GM10266 (cell line): ENCODE measurements around the gene MTREX.

Source experiments
- DNase-seq: peaks from one replicate; pipeline ENCODE4 v3.0.0; 2012; ENCODE audit errors: extremely low spot score
- TF ChIP-seq, protein P1 (sequence below): IDR thresholded peaks from 2 replicates; pipeline ENCODE4 v1.5.1; 2012; ENCODE audit warnings: mild to moderate bottlenecking, low read depth; ENCODE audit not compliant: control insufficient read depth, insufficient read depth; ENCODE audit errors: missing control alignments

The MTREX gene

DNA sequence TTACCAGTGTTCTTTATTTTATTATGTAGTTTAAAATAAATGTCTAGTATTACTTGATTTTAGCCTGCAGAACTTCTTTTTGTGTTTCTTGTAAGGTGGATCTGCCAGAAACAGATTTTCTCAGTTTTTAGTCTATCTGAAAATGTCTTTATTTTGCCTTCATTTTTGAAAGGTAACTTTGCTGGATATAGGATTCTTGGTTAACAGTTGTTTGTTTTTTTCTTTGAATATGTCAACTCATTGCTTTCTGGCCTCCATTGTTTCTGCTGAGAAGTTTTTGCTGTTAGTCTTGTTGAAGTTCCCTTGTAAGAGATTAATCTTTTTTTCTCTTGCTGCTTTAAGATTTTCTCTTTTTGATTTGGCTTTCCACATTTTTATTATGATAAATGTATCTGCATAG lies 75.5 kb downstream of the MTREX start:
- TF ChIP-seq, protein P1, sequence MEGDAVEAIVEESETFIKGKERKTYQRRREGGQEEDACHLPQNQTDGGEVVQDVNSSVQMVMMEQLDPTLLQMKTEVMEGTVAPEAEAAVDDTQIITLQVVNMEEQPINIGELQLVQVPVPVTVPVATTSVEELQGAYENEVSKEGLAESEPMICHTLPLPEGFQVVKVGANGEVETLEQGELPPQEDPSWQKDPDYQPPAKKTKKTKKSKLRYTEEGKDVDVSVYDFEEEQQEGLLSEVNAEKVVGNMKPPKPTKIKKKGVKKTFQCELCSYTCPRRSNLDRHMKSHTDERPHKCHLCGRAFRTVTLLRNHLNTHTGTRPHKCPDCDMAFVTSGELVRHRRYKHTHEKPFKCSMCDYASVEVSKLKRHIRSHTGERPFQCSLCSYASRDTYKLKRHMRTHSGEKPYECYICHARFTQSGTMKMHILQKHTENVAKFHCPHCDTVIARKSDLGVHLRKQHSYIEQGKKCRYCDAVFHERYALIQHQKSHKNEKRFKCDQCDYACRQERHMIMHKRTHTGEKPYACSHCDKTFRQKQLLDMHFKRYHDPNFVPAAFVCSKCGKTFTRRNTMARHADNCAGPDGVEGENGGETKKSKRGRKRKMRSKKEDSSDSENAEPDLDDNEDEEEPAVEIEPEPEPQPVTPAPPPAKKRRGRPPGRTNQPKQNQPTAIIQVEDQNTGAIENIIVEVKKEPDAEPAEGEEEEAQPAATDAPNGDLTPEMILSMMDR, result no peak
- DNase-seq, result no peak

DNA sequence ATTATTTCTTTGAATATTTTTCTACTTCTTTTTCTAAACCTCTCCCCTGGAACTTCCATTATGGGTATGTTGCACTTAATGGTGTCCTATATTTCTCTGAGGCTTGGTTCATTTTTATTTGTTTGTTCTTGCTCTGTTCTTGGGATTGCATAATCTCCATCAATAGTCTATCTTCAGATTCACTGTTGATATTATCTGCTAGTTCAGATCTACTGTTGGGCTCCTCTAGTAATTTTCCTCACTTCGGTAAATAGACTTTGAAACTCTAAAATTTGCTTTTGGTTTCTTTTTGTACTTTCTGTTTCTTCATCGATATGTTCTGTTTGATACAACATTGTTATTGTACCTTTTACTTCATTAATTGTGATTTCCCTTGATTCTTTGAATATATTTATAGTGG lies 76.3 kb downstream of the MTREX start:
- no peak for DNase-seq
- TF ChIP-seq, protein P1, result no peak

DNA sequence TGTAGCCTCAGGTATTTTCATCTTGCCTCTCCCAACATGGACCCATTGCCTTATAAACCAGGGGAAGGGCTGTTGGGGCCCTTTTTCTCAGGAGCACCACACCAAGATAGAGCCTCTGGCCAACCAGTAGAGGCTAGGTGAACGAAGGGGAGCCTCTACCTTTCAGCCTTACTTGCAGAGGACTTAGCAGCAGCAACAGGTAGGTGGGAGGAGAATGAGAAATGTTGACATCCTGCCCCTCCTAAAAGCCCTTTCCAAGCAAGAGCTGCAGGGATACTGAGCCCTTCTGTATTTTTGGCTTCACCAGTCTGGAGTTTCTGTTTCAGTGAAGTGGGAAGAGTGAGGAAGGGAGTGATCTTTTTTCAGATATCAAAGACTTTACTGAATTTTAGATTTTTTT lies 77.4 kb downstream of the MTREX start:
- TF ChIP-seq, protein P1, result no peak

DNA sequence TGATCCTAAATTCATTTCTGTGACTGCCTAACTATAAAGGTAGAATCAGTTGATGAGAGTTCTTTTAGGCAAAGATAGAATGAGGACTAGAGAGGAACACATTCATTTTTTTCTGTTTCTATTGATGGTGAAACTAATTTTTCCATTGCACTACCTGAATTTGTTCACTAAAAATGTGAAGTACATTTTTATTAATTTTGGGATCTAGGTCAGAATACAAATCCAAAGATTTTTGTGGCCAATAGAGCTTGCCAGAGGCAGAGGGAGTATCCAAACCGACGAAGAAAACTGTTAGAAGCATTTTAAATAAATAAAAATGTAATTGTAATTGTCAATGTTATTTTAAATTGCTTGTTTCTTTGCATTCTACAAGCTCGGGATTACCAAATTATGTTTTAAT lies 78.1 kb downstream of the MTREX start:
- TF ChIP-seq, protein P1, result no peak
- no peak for DNase-seq

More for the DNA sequence above, 77.4 kb downstream of the MTREX start:
- no peak for DNase-seq

DNA sequence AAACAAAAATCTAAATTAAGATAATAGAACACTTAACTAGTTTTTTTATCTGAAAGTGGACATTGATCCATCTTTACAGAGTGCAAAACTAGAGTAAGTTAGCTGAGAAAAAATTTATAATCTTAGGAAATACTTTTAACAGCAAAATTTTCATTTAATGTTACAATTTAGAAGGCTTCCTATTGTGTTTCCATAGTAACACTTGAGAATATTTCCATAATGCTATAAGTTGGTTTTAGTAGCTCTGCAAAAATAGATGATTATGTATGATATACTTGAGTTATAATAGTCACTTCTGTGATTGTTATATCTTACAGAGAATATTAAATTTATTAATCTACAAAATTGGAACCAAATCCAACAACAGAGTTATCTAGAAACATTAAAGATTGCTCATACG lies 78.6 kb downstream of the MTREX start:
- TF ChIP-seq, protein P1, result no peak
- no peak for DNase-seq

DNA sequence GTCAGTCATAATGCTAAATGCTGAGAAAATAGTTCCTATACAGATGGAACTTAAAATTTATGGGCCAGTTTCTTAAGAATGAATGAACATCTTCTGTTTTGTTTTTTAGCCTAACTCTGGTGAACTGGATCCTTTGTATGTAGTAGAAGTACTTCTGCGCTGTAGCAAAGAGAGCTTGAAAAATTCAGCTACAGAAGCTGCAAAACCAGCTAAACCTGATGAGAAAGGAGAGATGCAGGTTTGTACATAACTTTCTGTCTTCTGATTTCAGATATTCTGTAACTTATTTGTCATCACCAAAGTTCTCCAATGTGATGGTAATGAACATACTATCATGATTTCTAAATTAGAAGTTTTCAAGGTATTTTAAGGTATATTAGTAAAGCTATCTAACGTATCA lies 80.1 kb downstream of the MTREX start:
- DNase-seq, result no peak
- TF ChIP-seq, protein P1, result no peak

DNA sequence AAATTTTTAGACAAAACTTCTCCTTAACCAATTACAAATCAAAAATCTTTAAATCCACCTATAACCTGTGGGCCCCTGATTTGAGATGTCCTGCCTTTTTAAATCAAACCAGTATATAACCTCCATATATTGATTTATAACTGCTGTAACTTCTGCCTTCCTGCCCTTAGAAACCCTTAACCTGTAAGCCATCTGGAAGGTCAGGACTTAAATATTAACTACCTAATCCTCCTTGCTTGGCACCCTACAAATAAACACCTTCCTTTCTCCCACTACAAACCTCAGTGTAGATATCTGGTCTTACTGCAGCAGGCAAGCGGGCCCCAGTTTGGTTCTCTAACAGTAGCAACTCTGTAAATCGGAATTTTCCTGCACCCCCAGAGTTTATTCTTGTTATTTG lies 83.9 kb downstream of the MTREX start:
- TF ChIP-seq, protein P1, result no peak
- no peak for DNase-seq
